NB4 (cell line): Measurements from ENCODE around the gene RILP.

ENCODE experiments used
- DNase-seq: peaks from one replicate; pipeline ENCODE4 v3.0.0; 2010; ENCODE audit warnings: low read depth
- H3K4me3 ChIP-seq: one replicate; pipeline ENCODE4 v1.5.1; 2011; ENCODE audit warnings: mild to moderate bottlenecking, low read depth, low read length, moderate library complexity
- CTCF ChIP-seq: IDR thresholded peaks from one replicate; pipeline ENCODE4 v1.5.1; 2012; ENCODE audit warnings: low read depth, low read length
- MAX ChIP-seq: IDR thresholded peaks from 2 replicates; pipeline ENCODE4 v1.6.1; 2011; ENCODE audit warnings: low read depth, low read length
- MYC ChIP-seq: IDR thresholded peaks from 2 replicates; pipeline ENCODE4 v1.6.1; 2011; ENCODE audit warnings: low read depth, low read length
- POLR2A ChIP-seq: IDR thresholded peaks from 2 replicates; pipeline ENCODE4 v1.6.1; 2011; ENCODE audit warnings: mild to moderate bottlenecking; ENCODE audit not compliant: insufficient read length; ENCODE audit errors: extremely low read depth

RILP gene

GRCh38 chr17:1606352-1606985 is 43.2 kb downstream of the RILP start:
- no peak for DNase-seq
- TF ChIP-seq MYC (no peak), POLR2A (no peak), MAX (no peak), CTCF (no peak)
- H3K4me3 ChIP-seq = no peak overlapping the region

- TF ChIP-seq MAX = no peak
- no peak for TF ChIP-seq CTCF
- TF ChIP-seq MYC = no peak
- no peak for TF ChIP-seq POLR2A
- DNase-seq = no peak
- no peak overlapping the region for H3K4me3 ChIP-seq
Measured at GRCh38 chr17:1605681-1606351, 43.9 kb downstream of the RILP start.

GRCh38 chr17:1604831-1605528 is 44.7 kb downstream of the RILP start:
- H3K4me3 ChIP-seq = no peak overlapping the region
- DNase-seq = no peak

GRCh38 chr17:1601571-1601970 is 48.1 kb downstream of the RILP start:
- H3K4me3 ChIP-seq = no peak overlapping the region
- DNase-seq = no peak
- TF ChIP-seq CTCF (no peak), MYC (no peak), MAX (no peak), POLR2A (no peak)

More at GRCh38 chr17:1604831-1605528, 44.7 kb downstream of the RILP start:
- TF ChIP-seq MYC = no peak
- no peak for TF ChIP-seq MAX
- no peak for TF ChIP-seq POLR2A
- TF ChIP-seq CTCF = no peak

GRCh38 chr17:1598399-1599095 is 51.1 kb downstream of the RILP start:
- DNase-seq = no peak
- no peak overlapping the region for H3K4me3 ChIP-seq
- TF ChIP-seq CTCF (no peak), MYC (no peak), MAX (no peak), POLR2A (no peak)
